ENCODE data around the gene CHMP3. TPM values are rescaled to one million over a fixed set of nuclear protein-coding genes. Genes with fewer than 3 reads are reported as not detected.
"Not testable (repeated sequence)": the region's sequence is repeated elsewhere in the genome, so short reads cannot be mapped to it uniquely, and the experiment has no call there.

CHMP3 gene
- total RNA-seq, 1 donor from 2014 or later: 21.9 TPM

GRCh38 chr2:86552889-86553288, 10.4 kb downstream of the CHMP3 start:
- no peak for DNase-seq (ENCODE audit: low spot score)
- Mint-ChIP-seq H3K9me3 (peaks cover 30% of the 10 kb centered on the region), H3K27me3 (ENCODE audit: insufficient read depth, low read depth) (no peaks in the 10 kb centered on the region), H3K36me3 (peaks cover 28% of the 10 kb centered on the region), H3K4me1 (no peaks in the 10 kb centered on the region), H3K4me3 (no peak overlapping the region), H3K27ac (no peak overlapping the region)
- H3K4me3 ChIP-seq: no peak overlapping the region
- TF ChIP-seq EZH2phosphoT487 (IDR thresholded peaks at IDR 0.05): no peak
- no peak for TF ChIP-seq EZH2 (IDR thresholded peaks at IDR 0.05)
- no peak for TF ChIP-seq CTCF (IDR thresholded peaks at IDR 0.05)
- no peak overlapping the region for H3K27ac ChIP-seq
- no peak overlapping the region for H3K9ac ChIP-seq
- no peaks in the 10 kb centered on the region for H3K27me3 ChIP-seq
- no peak overlapping the region for H2AFZ ChIP-seq (replicated peaks)
- H3K9me3 ChIP-seq (ENCODE audit: low read depth): peaks cover 9% of the 10 kb centered on the region
- H3K79me2 ChIP-seq (ENCODE audit: low read depth): peaks cover 35% of the 10 kb centered on the region
- no peaks in the 10 kb centered on the region for H4K20me1 ChIP-seq (ENCODE audit: low read depth)
- H3K4me2 ChIP-seq: no peak overlapping the region
- no peaks in the 10 kb centered on the region for H3F3A ChIP-seq (ENCODE audit: low read depth)
- H3K36me3 ChIP-seq: peaks cover 5% of the 10 kb centered on the region
- H3K4me1 ChIP-seq: no peaks in the 10 kb centered on the region

GRCh38 chr2:86549963-86550725, 13.1 kb downstream of the CHMP3 start:
- peaks cover 49% of the 10 kb centered on the region for H3K9me3 Mint-ChIP-seq
- H3K4me3 Mint-ChIP-seq; DNase-seq (ENCODE audit: low spot score); H2AFZ ChIP-seq (replicated peaks); H3K4me1 ChIP-seq; H3K4me1 Mint-ChIP-seq; H3K9ac ChIP-seq; H3K27ac ChIP-seq; H3K27ac Mint-ChIP-seq; H3K27me3 ChIP-seq; H3K4me3 ChIP-seq; H3F3A ChIP-seq (ENCODE audit: low read depth); H4K20me1 ChIP-seq (ENCODE audit: low read depth); H3K27me3 Mint-ChIP-seq (ENCODE audit: insufficient read depth, low read depth); H3K4me2 ChIP-seq: not testable (repeated sequence)
- Histone ChIP-seq H3K36me3 (peaks cover 12% of the 10 kb centered on the region), H3K9me3 (ENCODE audit: low read depth) (peaks cover 13% of the 10 kb centered on the region), H3K79me2 (ENCODE audit: low read depth) (peaks cover 14% of the 10 kb centered on the region)
- H3K36me3 Mint-ChIP-seq: peaks cover 39% of the 10 kb centered on the region

GRCh38 chr2:86549440-86549839, 13.8 kb downstream of the CHMP3 start:
- Histone ChIP-seq H3K36me3 (peaks cover 12% of the 10 kb centered on the region), H3K9me3 (ENCODE audit: low read depth) (peaks cover 13% of the 10 kb centered on the region)
- H3K79me2 ChIP-seq (ENCODE audit: low read depth); H2AFZ ChIP-seq (replicated peaks); H3F3A ChIP-seq (ENCODE audit: low read depth); H3K4me2 ChIP-seq; H3K27ac ChIP-seq; H3K4me1 Mint-ChIP-seq; H3K4me3 ChIP-seq; H3K4me3 Mint-ChIP-seq; DNase-seq (ENCODE audit: low spot score); H3K4me1 ChIP-seq; H3K9ac ChIP-seq; H3K27me3 Mint-ChIP-seq (ENCODE audit: insufficient read depth, low read depth); H4K20me1 ChIP-seq (ENCODE audit: low read depth); H3K27ac Mint-ChIP-seq; H3K27me3 ChIP-seq: not testable (repeated sequence)
- Mint-ChIP-seq H3K9me3 (peaks cover 52% of the 10 kb centered on the region), H3K36me3 (peaks cover 40% of the 10 kb centered on the region)

GRCh38 chr2:86548913-86549396, 14.3 kb downstream of the CHMP3 start:
- not testable (repeated sequence) for H3K4me3 Mint-ChIP-seq; H3F3A ChIP-seq (ENCODE audit: low read depth); H3K4me1 ChIP-seq; H3K4me2 ChIP-seq; H3K79me2 ChIP-seq (ENCODE audit: low read depth); H3K27ac Mint-ChIP-seq; H3K27me3 Mint-ChIP-seq (ENCODE audit: insufficient read depth, low read depth); H3K27me3 ChIP-seq; H4K20me1 ChIP-seq (ENCODE audit: low read depth); H3K4me1 Mint-ChIP-seq; H3K4me3 ChIP-seq; H2AFZ ChIP-seq (replicated peaks); DNase-seq (ENCODE audit: low spot score); H3K9ac ChIP-seq; H3K27ac ChIP-seq
- Mint-ChIP-seq H3K9me3 (peaks cover 57% of the 10 kb centered on the region), H3K36me3 (peaks cover 42% of the 10 kb centered on the region)
- peaks cover 13% of the 10 kb centered on the region for H3K9me3 ChIP-seq (ENCODE audit: low read depth)
- H3K36me3 ChIP-seq: peaks cover 12% of the 10 kb centered on the region

- not testable (repeated sequence) for H2AFZ ChIP-seq (replicated peaks); H3K27me3 ChIP-seq; H3K4me1 Mint-ChIP-seq; H3K4me3 ChIP-seq; H3K27ac Mint-ChIP-seq; H3K79me2 ChIP-seq (ENCODE audit: low read depth); H4K20me1 ChIP-seq (ENCODE audit: low read depth); H3K4me2 ChIP-seq; H3K4me1 ChIP-seq; H3F3A ChIP-seq (ENCODE audit: low read depth); H3K27ac ChIP-seq; DNase-seq (ENCODE audit: low spot score); H3K4me3 Mint-ChIP-seq; H3K27me3 Mint-ChIP-seq (ENCODE audit: insufficient read depth, low read depth); H3K9ac ChIP-seq
- Histone ChIP-seq H3K36me3 (peaks cover 12% of the 10 kb centered on the region), H3K9me3 (ENCODE audit: low read depth) (peaks cover 13% of the 10 kb centered on the region)
- peaks cover 61% of the 10 kb centered on the region for H3K9me3 Mint-ChIP-seq
- H3K36me3 Mint-ChIP-seq: peaks cover 44% of the 10 kb centered on the region
Measured at GRCh38 chr2:86548165-86548912, 14.9 kb downstream of the CHMP3 start.

GRCh38 chr2:86545296-86545924, 17.8 kb downstream of the CHMP3 start:
- H2AFZ ChIP-seq (replicated peaks); H3K4me3 ChIP-seq; H3K4me2 ChIP-seq; H3K27ac Mint-ChIP-seq; H3K9ac ChIP-seq; H4K20me1 ChIP-seq (ENCODE audit: low read depth); H3K4me1 Mint-ChIP-seq; H3K36me3 ChIP-seq; H3K27me3 Mint-ChIP-seq (ENCODE audit: insufficient read depth, low read depth); H3K27me3 ChIP-seq; H3K4me1 ChIP-seq; H3F3A ChIP-seq (ENCODE audit: low read depth); H3K79me2 ChIP-seq (ENCODE audit: low read depth); DNase-seq (ENCODE audit: low spot score); H3K4me3 Mint-ChIP-seq; H3K9me3 ChIP-seq (ENCODE audit: low read depth); H3K27ac ChIP-seq: not testable (repeated sequence)
- peaks cover 40% of the 10 kb centered on the region for H3K36me3 Mint-ChIP-seq
- peaks cover 45% of the 10 kb centered on the region for H3K9me3 Mint-ChIP-seq

Data from neural progenitor cell (in vitro differentiated cells).